Measurements from ENCODE around the gene MAML3. TPM values are rescaled to one million over a fixed set of nuclear protein-coding genes. Genes with fewer than 3 reads are reported as not detected.

MAML3 gene
- total RNA-seq, 2 donors from 2014 or later: 29.2 to 32.2 TPM

- H3K36me3 ChIP-seq (ENCODE audit: control insufficient read depth, insufficient read depth, low read length): peaks cover 97% of the 10 kb centered on the region
- Mint-ChIP-seq H3K9me3 (peaks cover 13% of the 10 kb centered on the region), H3K4me1 (peaks cover 48% of the 10 kb centered on the region), H3K4me3 (no peak overlapping the region), H3K27me3 (ENCODE audit: insufficient read depth) (no peaks in the 10 kb centered on the region), H3K36me3 (ENCODE audit: low read depth) (peaks cover 93% of the 10 kb centered on the region), H3K27ac (peak overlapping the region; percentile 80)
- peak overlapping the region; percentile 62 for H3K4me3 ChIP-seq (ENCODE audit: low read length)
- 89% methylated on average over 2 of the region's 2 CpGs; no CpG with 5 or more reads in 1 of the 2 experiments for WGBS, 2 experiments (ENCODE audit: insufficient coverage in 1 of 2, insufficient read length in 1 of 2)
- peaks cover 24% of the 10 kb centered on the region for H3K9me3 ChIP-seq (ENCODE audit: control insufficient read depth, low read length)
- TF ChIP-seq CTCF (conservative IDR thresholded peaks at IDR 0.05): no peak
- H3K27ac ChIP-seq (ENCODE audit: low read depth, low read length): no peak overlapping the region
- DNase-seq: no peak
- H3K4me1 ChIP-seq (ENCODE audit: control insufficient read depth, insufficient read depth, low read length): peaks cover 13% of the 10 kb centered on the region
- no peaks in the 10 kb centered on the region for H3K27me3 ChIP-seq (ENCODE audit: control insufficient read depth, insufficient read depth, low read length, poor library complexity, severe bottlenecking)
- H3K9ac ChIP-seq (ENCODE audit: extremely low read depth, low read length, poor library complexity, severe bottlenecking): peak overlapping the region; percentile 38
Measured at GRCh38 chr4:139676365-139676764, 477.6 kb downstream of the MAML3 start.

- Histone ChIP-seq H3K27ac (ENCODE audit: low read depth, low read length) (no peak overlapping the region), H3K9me3 (ENCODE audit: control insufficient read depth, low read length) (peaks cover 24% of the 10 kb centered on the region), H3K4me1 (ENCODE audit: control insufficient read depth, insufficient read depth, low read length) (peaks cover 13% of the 10 kb centered on the region), H3K27me3 (ENCODE audit: control insufficient read depth, insufficient read depth, low read length, poor library complexity, severe bottlenecking) (no peaks in the 10 kb centered on the region), H3K4me3 (ENCODE audit: low read length) (no peak overlapping the region), H3K36me3 (ENCODE audit: control insufficient read depth, insufficient read depth, low read length) (peaks cover 91% of the 10 kb centered on the region), H3K9ac (ENCODE audit: extremely low read depth, low read length, poor library complexity, severe bottlenecking) (no peak overlapping the region)
- Mint-ChIP-seq H3K4me1 (peaks cover 53% of the 10 kb centered on the region), H3K27ac (no peak overlapping the region), H3K4me3 (no peak overlapping the region), H3K27me3 (ENCODE audit: insufficient read depth) (no peaks in the 10 kb centered on the region), H3K36me3 (ENCODE audit: low read depth) (peaks cover 91% of the 10 kb centered on the region), H3K9me3 (peaks cover 13% of the 10 kb centered on the region)
- 97 to 100% methylated on average over 5 to 9 of the region's 9 CpGs for WGBS, 2 experiments (ENCODE audit: insufficient coverage in 1 of 2, insufficient read length in 1 of 2)
- TF ChIP-seq CTCF (conservative IDR thresholded peaks at IDR 0.05): no peak
- no peak for DNase-seq
Measured at GRCh38 chr4:139675651-139676050, 478.3 kb downstream of the MAML3 start.

- peaks cover 13% of the 10 kb centered on the region for H3K9me3 Mint-ChIP-seq
- 94 to 97% methylated on average over 7 to 10 of the region's 10 CpGs for WGBS, 2 experiments (ENCODE audit: insufficient coverage in 1 of 2, insufficient read length in 1 of 2)
Measured at GRCh38 chr4:139674875-139675550, 479.0 kb downstream of the MAML3 start.

More at GRCh38 chr4:139674875-139675550, 479.0 kb downstream of the MAML3 start:
- peaks cover 84% of the 10 kb centered on the region for H3K36me3 ChIP-seq (ENCODE audit: control insufficient read depth, insufficient read depth, low read length)
- no peak overlapping the region for H3K4me3 ChIP-seq (ENCODE audit: low read length)
- H3K36me3 Mint-ChIP-seq (ENCODE audit: low read depth): peaks cover 84% of the 10 kb centered on the region
- no peak for DNase-seq
- no peak overlapping the region for H3K27ac ChIP-seq (ENCODE audit: low read depth, low read length)
- H3K4me3 Mint-ChIP-seq: no peak overlapping the region
- no peak overlapping the region for H3K9ac ChIP-seq (ENCODE audit: extremely low read depth, low read length, poor library complexity, severe bottlenecking)
- H3K4me1 Mint-ChIP-seq: peaks cover 60% of the 10 kb centered on the region
- no peaks in the 10 kb centered on the region for H3K27me3 Mint-ChIP-seq (ENCODE audit: insufficient read depth)
- H3K27me3 ChIP-seq (ENCODE audit: control insufficient read depth, insufficient read depth, low read length, poor library complexity, severe bottlenecking): no peaks in the 10 kb centered on the region
- H3K27ac Mint-ChIP-seq: no peak overlapping the region
- peaks cover 17% of the 10 kb centered on the region for H3K4me1 ChIP-seq (ENCODE audit: control insufficient read depth, insufficient read depth, low read length)
- peaks cover 24% of the 10 kb centered on the region for H3K9me3 ChIP-seq (ENCODE audit: control insufficient read depth, low read length)
- TF ChIP-seq CTCF (conservative IDR thresholded peaks at IDR 0.05): no peak
